GM21529 (cell line): ENCODE measurements around the gene BRINP2.

ENCODE experiments used
- ATAC-seq: cut with Tn5 transposase; IDR thresholded peaks from one replicate; pipeline ENCODE4 v1.9.1; 2021; ENCODE audit not compliant: unreplicated experiment

BRINP2 gene

DNA sequence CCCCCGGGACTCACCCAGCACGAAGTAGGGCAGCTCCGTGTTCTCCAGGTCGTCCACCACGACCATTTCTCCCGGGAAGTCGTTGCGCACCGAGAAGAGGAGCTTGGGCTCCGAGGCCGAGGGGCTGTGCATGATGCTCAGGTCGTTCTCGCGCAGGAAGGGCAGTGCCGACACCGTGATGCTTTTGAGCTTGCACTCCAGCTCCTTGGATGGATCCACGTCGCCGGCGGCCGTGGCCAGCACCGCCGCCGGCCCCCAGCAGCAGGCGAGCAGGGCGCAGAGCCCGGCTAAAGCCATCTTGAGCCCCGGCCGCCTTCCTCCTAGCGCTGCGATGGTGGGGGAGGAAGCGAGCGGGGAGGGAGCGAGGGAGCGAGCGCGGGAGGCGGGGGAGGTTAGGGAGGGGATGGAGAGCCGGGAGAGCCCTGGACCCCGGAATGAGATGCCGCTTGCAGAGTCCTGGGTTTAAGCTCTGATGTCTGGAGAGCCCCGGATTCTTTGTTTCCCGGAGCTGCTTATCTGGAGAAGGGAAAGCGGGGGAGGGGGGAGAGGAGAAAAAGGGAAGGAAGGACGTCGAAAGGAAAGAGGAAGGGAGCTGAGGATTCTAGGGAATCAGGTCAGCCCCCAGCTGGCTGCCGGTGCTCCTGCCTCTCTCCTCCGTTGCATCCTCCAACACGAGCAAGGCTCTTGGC lies 6.2 kb upstream of the BRINP2 start, which contains the start of gene ASTN1:
Gene ASTN1 (minus strand): TSS at position 333 of the 689 bp plus-strand sequence. CDS start 36 bp downstream, at position 297.
- no peak for ATAC-seq

- no peak for ATAC-seq
Measured at GRCh38 chr1:177165069-177165439, 5.7 kb upstream of the BRINP2 start.

- ATAC-seq = no peak
Measured at GRCh38 chr1:177171536-177172123, 872 bp downstream of the BRINP2 start.

GRCh38 chr1:177172272-177172671 lies 1.5 kb downstream of the BRINP2 start:
- ATAC-seq = no peak

DNA sequence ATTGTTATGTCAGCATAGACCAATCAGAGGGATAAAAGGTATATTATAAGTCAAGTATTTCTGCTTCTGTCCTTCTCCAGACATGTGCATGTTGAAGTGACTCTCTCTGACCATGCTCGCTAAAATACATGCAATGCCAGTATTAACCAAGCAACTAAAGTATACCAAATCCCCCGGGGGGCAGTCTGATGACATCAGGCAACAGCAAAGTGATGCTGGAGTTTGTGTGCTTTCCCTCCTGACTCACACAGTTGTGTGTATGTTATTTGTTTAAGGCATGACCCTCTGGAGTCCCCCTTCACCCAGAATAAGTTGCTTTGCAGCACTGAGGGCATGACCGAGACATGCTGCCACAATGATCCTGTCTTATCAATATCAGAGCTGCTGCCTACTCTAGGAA lies 2.1 kb downstream of the BRINP2 start:
- ATAC-seq = no peak

GRCh38 chr1:177173976-177174375 lies 3.2 kb downstream of the BRINP2 start:
- ATAC-seq = no peak

GRCh38 chr1:177174921-177175634 lies 4.3 kb downstream of the BRINP2 start:
- no peak for ATAC-seq

GRCh38 chr1:177181280-177181630 lies 10.5 kb downstream of the BRINP2 start:
- ATAC-seq = peak; percentile 14

GRCh38 chr1:177181631-177182291 lies 11.0 kb downstream of the BRINP2 start:
- peak; percentile 94 for ATAC-seq

DNA sequence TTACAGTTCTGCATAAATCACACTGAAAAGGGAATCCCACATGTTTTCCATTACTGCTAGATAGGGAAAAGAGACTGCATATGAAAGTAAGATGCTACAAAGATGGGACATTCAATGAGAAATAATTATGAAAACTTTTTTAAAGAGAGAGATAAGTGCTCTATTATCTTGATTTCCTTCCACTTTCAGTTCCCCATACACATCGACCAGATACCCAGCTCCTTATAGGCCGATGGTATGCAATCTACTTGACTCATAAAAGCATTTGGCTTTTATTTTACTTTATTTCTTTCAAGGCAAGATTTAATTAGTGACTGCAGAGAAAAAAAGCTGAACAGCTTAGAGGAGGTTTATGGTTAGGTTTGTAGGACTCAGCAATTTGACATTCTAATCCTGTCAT lies 13.1 kb downstream of the BRINP2 start:
- no peak for ATAC-seq

DNA sequence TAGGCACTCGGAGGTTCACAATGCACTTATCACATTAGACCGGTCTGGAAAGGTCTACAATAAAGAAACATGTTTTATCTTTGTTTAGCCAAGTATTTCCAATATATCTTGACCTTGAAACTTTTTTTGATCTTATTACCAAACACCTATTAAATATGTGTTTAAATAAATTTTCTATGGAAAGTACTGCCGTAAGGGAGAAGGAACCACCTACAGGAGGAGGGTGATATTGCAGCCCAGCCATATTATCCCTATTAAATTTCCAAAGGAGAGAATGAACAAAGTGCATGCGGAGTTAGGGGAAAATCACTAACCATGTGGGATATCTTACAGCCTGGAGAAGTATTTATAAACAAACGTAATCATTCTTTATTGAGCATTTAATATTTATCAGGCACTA lies 14.5 kb downstream of the BRINP2 start:
- ATAC-seq = no peak

GRCh38 chr1:177186639-177187038 lies 15.9 kb downstream of the BRINP2 start:
- no peak for ATAC-seq

GRCh38 chr1:177190308-177190970 lies 19.7 kb downstream of the BRINP2 start:
- no peak for ATAC-seq

DNA sequence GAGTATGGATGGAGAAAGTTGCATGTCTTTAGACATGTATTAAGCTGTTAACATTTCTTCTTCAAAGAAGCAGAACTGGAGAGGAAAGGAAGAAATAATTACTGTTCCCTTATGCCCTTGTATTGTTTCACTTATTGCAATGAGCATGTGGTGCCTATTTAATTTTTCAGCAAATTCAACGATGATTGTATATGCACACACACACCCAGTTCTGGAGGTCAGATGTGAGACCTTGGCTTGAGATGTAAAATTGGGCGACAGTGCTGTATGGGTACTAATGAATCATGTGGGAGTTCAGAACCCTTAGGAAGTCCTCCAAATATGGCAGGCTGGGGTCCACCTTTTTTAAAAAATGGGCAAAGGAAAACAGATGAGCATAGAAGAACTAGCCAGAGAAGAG lies 27.5 kb downstream of the BRINP2 start:
- ATAC-seq = no peak

- no peak for ATAC-seq
Measured at GRCh38 chr1:177200290-177200689, 29.5 kb downstream of the BRINP2 start.

- no peak for ATAC-seq
Measured at GRCh38 chr1:177206831-177207355, 36.1 kb downstream of the BRINP2 start.

GRCh38 chr1:177208920-177209319 lies 38.2 kb downstream of the BRINP2 start:
- no peak for ATAC-seq

GRCh38 chr1:177209357-177209756 lies 38.6 kb downstream of the BRINP2 start:
- ATAC-seq = no peak

DNA sequence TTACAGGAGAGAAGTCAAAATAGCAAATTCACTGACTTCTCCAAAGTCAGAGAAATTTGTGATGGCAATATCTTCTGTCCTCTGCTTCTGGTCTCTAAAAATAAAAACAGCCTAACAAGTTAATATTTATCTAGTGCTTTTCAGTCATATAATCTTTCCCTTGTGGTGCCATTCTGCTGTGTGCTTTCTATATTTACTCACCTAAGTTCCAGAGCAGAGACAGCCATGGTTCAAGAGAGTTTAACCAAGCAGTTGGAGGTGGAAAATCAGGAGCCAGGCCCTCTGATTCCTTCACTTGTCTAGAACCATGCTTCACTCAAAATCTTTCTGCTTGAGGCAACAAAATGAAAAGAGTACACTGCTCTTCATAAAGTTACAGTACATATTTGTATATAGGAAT lies 39.3 kb downstream of the BRINP2 start:
- ATAC-seq = no peak

DNA sequence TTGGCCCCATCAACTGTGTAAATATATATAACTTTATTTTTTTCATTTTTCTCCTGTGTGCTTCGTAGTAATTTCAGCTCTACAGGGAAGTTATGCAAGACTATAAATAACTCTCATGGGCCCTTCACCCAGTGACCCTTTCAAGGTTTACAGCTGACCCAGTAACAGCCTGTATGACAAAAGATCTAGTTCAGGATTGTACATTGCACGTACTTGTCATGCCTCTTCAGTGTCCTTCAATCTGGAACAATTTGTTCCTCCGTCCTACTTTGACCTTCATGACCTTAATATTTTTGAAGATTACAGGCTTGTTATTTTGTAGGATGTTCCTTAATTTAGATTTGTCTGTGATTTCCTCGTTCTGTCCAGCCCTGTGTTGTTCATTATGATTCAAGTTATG lies 40.5 kb downstream of the BRINP2 start:
- ATAC-seq = no peak

GRCh38 chr1:177216587-177217202 lies 45.9 kb downstream of the BRINP2 start:
- no peak for ATAC-seq
